IPS DF 19.7 (cell line): ENCODE results near the gene HNRNPA3.
"Not testable (repeated sequence)": the region's sequence is repeated elsewhere in the genome, so short reads cannot be mapped to it uniquely, and the experiment has no call there.

Source experiments
- DNase-seq: peaks from one replicate; pipeline ENCODE4 v3.0.0-alpha.2; 2013; ENCODE audit warnings: low read depth, low spot score

Gene HNRNPA3

DNA sequence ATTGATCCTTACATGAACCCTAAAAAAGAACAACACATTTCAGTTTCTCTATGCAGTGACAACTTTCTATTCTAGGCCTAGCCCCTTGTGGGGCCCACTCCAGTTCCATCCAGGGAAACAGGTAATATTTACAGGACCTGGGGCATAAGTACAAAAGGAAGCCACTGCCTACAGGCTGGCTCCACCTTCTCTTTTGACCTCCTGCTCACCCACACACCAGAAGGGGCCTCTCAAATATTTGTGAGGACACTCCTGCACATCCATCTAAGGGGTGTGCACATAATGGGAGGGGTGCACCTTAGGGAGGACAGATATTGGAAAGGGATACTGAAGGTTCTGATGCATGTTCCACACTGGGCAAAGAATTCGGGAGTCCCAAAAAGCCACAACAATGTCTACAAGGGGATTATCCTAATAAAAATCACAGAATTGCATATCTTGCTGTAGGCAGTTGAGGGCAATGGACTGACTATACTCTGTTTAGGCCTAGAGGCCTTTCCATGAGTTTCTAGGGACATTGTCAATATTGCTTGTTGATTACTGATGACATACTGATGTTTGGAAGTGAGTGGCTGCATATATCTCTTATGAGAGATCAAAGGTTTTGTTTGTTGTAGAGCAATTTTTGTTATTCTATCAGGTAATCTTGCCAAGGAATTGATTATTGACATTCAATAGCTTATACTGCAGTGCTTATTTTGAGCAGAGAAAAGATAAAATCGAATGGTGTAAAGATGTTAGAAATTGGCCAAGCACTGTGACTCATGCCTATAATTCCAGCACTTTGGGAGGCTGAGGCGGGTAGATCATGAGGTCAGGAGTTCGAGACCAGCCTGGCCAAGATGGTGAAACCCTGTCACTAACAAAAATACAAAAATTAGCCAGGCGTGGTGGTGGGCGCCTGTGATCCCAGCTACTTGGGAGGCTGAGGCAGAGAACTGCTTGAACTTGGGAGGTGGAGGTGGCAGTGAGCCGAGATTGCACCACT lies 23.8 kb upstream of the HNRNPA3 start:
- DNase-seq, result no peak

DNA sequence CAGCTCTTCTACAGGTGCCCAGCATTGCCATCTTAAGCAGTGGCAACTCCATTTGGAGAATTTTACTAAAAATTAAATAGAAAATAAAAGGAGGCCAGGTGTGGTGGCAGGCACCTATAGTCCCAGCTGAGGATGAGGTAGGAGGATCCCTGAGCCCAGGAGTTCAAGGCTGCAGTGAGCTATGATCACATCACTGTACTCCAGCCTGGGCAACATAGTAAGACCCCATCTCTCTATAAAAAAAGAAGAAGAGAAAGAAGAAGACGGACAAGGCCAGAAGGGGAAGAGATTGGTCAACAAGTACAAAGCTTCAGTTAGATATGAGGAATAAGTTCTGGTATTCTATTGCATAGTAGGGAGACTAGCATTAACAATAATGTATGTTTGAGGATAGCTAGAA lies 21.7 kb upstream of the HNRNPA3 start:
- DNase-seq, result no peak

DNA sequence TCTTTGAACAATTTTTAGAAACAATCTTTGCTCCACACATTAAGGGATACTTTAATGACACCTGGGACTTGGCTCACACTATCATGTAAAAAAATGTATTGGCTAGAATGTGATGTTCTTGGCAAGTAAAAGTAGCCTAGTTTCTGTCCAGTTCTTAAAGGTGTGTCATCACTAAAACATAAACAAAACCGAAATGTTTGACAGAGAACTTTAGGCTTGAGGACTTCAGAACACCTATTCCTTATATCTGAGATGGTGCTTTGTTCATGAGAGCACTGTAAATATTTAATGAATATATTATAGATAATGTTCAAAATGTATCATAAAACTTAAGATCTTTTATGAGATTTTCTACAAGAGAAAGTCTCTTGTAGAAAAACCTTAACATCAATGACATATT lies 19.8 kb upstream of the HNRNPA3 start:
- no peak for DNase-seq

DNA sequence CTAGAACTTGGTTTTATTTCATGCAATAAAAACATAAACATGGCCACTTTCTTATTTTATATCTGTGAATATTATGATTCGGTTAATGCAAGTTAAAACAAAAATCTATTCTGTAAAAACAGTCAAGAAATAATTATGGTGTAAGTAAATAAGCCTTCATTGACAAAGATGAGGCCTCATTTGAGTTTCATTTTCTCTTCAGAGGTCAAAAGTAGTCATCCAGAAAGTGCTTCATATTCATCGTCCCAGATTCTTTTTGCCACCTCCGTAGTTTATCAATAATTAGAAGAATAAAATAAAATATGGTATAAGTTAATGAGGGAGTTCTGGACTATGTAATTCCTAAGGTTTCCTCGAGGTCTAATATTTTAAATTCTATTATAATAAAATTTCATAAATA lies 19.4 kb upstream of the HNRNPA3 start:
- no peak for DNase-seq

DNA sequence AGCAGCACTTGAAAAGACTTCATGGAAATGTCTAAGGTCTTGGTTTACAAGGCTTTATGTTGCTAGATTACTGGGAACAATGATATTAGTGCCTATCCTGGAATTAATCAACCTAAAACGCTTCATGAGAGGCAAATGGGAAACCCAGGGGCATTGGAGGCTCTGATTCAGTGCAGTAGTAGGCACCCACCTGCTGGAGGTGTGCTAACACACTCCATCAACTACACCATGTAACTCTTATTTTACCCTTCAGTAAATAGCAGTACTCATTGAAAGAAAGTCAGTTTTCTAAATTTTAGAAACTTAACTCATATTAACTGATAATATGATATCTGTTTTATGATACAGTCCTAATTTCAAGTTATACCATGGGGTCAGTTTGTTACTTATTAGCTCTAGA lies 17.4 kb upstream of the HNRNPA3 start:
- no peak for DNase-seq

DNA sequence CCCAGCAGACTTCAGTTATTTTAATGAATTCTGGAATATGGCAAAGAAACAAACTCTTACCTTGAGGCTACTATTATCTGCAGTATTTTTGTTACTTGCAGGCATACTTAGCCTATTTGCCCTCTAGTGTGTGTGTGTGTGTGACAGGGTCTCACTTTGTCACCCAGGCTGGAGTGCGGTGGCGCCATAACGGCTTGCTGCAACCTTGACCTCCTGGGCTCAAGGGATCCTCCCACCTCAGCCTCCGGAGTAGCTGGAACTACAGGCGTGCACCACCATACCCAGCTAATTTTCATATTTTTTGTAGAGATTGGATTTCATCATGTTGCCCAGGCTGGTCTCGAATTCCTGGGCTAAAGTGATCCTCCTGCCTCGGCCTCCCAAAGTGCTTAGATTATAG lies 12.2 kb upstream of the HNRNPA3 start:
- DNase-seq, result not testable (repeated sequence)

DNA sequence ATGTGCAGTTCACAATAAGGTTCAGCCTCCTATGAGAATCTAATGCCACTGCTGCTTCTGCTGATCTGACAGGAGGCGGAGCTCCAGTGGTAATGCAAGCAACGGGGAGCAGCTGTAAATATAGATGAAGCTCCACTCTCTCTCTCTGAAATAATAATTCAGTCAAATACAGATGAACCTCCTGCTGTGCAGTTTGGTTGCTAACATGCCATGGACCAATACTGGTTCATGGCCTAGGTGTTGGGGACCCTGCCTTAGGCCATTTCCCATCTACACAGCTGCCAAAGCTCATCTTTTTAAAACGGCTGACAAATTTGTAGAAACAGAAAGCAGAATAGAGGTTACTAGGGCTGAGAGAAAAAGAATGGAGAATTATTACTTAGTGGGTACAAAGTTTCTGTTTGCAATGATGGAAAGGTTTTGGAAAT lies 10.7 kb upstream of the HNRNPA3 start:
- no peak for DNase-seq

DNA sequence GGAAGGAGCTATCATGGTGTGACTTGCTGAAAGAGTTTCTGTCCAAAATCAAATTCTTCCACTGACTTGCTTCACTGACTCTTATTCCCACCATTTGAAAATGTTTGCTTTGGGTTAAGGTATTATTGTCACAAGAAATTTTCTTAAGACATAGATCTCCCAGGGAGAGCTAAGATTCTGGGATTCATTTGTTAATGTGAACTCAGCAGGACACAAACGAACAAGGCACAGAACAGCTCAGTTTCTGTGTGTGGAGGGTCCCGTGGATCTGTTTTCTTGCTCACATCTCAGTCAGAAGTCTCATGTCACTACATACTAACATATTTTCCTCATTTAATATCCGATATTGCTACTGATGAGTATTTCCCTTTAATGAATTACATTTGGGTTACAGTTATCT lies 8.2 kb upstream of the HNRNPA3 start:
- DNase-seq, result no peak

DNA sequence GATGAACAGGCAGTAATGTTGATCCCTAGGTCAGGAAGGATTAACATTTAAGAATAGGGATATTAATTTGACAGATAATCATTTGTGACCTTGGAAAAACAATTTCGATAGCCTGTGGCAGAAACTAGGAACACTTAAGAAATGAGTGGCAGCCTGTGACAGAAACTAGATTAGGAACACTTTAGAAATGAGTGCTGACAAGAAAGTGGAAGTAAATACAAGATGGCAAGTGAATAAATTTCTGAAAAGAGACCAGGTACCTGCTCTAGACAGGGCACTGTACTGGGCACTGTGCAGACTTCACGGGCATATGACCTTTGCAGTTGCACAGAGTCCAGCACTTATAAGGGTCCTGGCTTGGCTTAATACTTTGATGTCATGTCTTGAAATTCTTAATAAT lies 5.5 kb upstream of the HNRNPA3 start:
- DNase-seq, result no peak

DNA sequence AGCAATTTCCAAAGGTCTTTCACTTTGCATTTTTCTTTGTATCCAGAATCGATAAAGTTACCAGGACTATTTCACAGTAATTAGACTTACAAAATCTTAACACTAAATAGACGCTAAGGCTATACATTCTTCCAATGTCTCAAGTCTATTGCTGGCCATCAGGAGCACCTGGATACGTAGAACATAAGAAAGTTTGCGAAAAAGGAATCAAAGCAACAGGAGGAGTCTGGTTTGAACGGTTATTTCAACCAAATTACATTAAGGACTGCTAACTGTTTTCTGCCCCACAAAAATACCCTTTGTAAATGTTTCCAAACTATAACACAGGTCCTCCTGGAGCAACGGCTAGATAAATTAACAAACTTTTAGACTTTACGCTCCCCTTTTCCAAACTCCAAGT lies 1.4 kb upstream of the HNRNPA3 start:
- no peak for DNase-seq

DNA sequence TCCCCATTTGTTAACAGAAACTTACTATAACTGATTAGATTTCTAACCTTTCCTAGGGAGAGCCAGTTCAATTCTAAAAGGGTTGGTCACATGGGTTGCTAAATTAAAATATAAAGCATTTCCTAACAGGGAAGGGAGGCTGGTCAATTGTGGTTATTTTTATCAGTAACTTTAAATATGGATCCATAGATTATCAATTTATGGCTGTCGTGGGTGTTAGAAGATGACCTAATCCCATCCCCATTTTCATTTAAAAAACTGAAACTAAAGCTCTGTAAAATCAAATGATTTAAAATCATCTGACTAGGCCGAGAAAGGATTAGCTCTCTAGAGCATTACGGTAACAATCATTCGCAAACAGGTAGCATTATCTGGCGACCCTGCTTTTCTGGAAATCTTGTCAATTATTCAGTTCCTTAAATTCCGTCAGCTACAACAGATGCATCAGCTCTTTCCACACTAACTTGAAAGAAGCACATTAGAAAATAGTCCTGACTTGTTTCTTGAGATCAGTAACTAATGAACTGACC lies 953 bp upstream of the HNRNPA3 start:
- no peak for DNase-seq

DNA sequence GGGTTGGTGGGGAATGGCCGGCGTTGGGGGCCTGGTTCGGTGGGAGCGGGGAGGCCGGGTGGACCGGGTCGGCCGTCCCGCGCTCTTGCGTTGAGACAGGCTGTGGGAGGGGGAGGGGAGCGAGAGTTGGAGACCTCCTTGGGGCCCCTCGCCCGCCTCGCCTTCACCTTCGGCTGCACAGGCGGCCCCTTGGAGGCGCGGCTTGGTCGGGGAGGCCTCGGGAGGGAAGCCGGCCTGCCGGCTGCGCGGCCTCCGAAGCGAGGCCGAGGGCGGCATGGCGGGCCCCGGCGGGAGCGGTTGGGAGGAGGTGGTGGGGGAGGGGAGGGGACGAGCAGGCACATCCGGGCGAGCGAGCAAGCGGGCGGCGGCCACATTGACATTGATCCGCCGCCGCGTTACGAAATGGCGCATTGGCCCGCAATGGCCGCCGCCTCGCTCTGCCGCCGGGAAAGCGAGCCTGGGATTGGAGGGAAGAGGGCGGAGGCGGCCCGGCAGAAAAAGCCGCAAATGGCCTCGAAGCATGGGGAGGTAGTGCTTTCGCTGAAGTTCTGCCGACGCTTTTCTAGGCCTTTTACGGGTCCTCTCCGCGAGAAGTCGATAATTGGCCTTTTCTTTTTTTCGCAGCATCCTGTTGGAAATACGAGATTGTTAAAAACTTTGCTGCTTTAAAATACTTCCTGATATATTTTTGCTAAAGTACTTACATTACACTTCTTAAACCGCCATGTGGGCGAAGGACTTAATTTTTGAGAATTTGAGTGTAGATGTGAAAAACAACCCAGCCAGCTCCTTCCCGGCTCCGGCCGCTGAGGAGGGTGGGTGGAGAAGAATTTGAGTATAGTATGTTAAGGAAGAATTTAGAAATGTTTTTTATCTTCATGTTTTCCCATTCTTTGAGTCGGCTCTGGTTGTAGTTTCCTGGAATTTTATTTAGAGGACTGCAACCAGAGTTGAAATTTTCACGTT lies 580 bp downstream of the HNRNPA3 start:
- DNase-seq, result no peak

DNA sequence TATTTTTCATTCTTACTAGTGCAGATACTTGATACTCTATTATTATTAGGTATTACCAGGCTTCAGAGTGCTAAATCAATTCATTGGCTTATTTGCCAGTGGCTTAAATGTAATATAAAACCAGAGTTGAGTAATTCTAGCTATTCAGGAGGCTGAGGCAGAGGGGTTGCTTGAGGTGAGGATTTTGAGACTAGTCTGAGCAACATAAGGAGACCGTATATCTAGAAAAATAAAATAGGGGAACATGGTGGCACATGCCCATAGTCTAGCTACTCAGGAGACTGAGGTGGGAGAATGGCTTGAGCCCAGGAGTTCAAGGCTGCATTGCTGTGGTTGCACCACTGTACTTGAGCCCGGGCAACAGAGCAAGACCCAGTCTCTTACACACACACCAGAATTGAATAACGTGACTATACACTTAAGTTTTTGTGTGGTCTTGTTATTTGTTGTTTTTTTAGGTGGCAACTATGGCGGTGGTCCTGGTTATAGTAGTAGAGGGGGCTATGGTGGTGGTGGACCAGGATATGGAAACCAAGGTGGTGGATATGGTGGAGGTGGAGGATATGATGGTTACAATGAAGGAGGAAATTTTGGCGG lies 4.8 kb downstream of the HNRNPA3 start:
- no peak for DNase-seq

DNA sequence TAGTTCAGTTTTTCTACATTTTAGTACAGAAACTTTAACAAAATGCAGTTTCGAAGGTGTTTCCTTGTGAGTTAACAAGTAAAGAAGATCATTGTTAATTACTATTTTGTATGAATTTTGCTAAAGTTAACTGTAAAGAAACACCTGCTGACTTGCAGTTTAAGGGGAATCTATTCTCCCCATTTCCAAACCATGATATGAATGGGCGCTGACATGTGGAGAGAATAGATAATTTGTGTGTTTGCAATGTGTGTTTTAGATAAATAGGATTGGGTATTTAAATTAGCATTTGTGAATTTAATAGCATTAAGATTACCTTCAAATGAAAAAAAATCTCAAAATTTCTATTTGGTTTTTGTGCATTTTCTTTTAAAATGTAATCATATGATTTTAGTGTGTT lies 7.2 kb downstream of the HNRNPA3 start:
- DNase-seq, result not testable (repeated sequence)

DNA sequence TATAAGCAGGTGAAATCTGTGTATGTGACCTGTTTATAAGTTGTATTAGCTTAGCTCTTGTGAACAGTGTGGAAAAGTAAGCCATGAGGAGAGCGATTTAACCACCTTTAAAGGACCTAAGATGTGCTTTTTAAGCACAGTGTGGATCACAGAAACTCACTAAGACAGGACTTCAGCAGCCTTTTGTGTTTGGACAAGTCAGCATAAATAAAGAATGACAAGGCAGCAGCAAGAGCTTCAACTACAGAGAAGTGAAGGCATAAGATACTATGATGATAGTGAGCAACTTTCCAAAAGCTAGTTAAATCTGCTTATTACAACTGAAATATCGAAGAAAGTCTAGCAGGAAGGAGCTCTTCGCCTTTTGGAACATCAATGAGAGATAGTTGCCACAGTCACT lies 8.9 kb downstream of the HNRNPA3 start:
- no peak for DNase-seq

DNA sequence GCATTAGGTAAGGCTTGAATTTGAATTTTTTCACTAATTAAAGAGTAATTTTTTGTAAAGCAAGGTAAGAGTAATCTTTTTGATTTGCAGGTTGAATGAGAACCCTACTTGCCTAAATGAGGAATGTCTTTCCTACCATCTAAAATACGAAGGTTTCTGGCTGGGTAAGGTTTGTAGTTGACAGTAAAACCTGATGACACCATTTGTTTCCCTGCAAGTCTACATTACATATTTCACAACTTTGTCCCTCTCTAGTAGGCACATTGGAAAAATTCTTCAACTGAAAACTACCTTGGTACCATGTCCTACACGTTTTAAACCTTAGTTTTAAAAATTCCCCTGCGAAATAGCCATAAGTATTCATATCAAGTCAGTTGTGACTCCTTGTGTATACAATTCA lies 9.4 kb downstream of the HNRNPA3 start:
- DNase-seq, result no peak

DNA sequence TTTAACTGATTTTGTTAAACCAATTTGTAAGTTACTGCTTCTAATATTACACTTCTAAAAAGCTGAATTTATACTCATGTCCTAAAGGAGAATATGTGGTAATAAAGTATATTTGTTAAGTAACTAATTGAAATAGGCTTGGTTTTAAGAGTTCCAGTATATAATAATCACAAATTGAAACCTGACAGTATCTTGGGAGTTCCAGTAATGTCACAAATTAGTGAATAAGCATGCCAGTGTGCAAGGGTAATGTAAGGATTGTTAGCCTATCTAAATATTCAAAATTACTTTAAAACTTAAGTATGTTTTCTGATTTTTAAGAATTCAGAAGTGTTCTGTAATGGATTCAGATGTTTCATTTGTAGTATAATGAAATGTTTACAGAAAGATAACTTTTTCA lies 10.8 kb downstream of the HNRNPA3 start:
- DNase-seq, result not testable (repeated sequence)

DNA sequence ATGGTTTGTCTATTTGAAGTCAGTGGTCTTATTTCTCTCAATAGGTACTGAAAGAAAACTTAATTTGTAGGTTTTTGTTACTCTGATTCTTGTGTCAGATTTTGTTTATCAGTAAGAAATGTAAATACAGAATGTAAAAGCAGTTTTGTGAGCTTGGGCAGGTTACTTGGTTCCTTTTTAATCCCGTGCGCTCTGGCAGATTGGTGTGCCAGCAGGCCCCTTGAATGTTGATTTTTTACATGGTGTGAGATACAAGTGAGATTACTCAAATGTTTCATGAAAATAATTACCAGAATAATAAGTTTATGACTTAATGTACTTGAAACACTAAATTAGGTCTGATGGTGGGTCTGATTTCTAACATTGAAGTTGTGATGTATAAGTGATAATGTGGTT lies 13.4 kb downstream of the HNRNPA3 start:
- no peak for DNase-seq

DNA sequence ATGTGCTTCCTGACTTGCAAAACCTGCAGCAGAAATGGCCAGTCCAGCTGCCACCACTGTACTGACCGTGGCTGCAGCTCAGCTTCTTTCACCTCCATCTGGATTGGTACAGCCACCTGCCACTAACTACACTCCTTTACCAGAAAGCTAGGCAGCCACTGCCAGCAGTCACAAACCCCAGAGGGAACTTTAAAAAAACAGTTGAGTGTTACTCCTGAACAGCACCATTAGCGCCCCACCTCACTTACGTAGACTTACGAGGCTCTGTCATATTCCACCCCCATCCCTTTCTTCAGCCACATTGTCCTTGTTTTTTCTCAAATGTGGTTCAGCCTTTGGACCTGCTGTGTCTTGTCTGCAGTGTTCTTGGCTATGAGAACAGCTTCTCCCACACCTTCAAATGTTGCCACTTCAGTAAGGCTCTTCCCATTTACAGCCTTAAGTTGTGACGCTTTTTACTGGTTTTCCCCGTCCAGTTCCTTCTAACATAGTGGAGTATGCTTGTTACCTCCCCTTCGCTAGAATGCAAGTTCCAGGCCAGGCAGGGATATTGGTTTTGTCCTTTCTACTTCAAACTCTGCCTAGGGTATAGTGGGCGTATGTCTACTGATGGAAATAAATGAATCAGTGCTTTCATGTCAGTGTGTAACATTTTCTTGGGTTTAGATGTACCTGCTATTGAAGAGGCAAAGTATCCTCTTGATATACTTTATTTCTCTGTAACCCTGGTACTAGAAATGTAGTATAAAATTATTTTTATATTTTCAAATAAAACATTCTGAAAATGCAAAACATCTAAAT lies 17.0 kb downstream of the HNRNPA3 start:
- DNase-seq, result no peak

DNA sequence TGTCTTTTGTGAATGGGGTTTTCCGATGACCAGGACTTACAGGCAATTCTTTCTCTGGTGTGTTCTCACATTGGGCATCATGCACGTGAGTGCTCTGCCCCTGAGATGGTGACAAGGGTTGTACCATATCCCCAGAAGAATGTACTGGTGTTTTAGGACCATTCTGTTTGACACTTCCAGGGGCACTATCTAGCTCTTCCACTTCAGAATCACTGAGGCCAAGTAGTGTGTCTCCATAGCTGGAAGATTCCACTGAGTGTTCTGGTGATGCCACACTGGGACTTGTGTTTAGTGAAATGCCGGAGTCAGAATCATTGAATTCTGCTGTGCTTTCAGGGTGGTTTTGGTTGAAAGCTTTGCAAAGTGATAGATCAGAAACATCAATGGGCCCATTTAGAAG lies 18.7 kb downstream of the HNRNPA3 start:
- DNase-seq, result no peak
